HG02759 (cell line): ENCODE measurements around the gene FBXL16.
A peak's percentile ranks its signal among the peaks of the same experiment; 100 is the strongest.
"Not testable (repeated sequence)": the region's sequence is repeated elsewhere in the genome, so short reads cannot be mapped to it uniquely, and the experiment has no call there.

ENCODE experiments used
- ATAC-seq: cut with Tn5 transposase; IDR thresholded peaks from one replicate; pipeline ENCODE4 v1.9.1; 2021; ENCODE audit warnings: mild to moderate bottlenecking, moderate library complexity; ENCODE audit not compliant: unreplicated experiment

Gene FBXL16

GRCh38 chr16:705431-706188, at the start of gene FBXL16:
TSS of gene FBXL16 (minus strand) at chr16:705801. CDS start at chr16:697405, 8,396 bp downstream.
- ATAC-seq: no peak

- ATAC-seq: no peak
Measured at GRCh38 chr16:754656-755055, 49.1 kb upstream of the FBXL16 start.

- ATAC-seq: not testable (repeated sequence)
Measured at GRCh38 chr16:754121-754607, 48.6 kb upstream of the FBXL16 start.

GRCh38 chr16:752007-752312, 46.4 kb upstream of the FBXL16 start:
- ATAC-seq: no peak

- no peak for ATAC-seq
Measured at GRCh38 chr16:751152-752006, 45.8 kb upstream of the FBXL16 start.

- ATAC-seq: no peak
Measured at GRCh38 chr16:750485-750884, 44.9 kb upstream of the FBXL16 start.

- no peak for ATAC-seq
Measured at GRCh38 chr16:749010-749409, 43.4 kb upstream of the FBXL16 start.

GRCh38 chr16:747978-748746, 42.6 kb upstream of the FBXL16 start:
- no peak for ATAC-seq

GRCh38 chr16:746637-747036, 41.0 kb upstream of the FBXL16 start:
- no peak for ATAC-seq

GRCh38 chr16:745739-746138, 40.1 kb upstream of the FBXL16 start:
- no peak for ATAC-seq

- ATAC-seq: no peak
Measured at GRCh38 chr16:743794-744500, 38.3 kb upstream of the FBXL16 start.

GRCh38 chr16:742894-743293, 37.3 kb upstream of the FBXL16 start:
- not testable (repeated sequence) for ATAC-seq

GRCh38 chr16:741986-742629, 36.5 kb upstream of the FBXL16 start:
- ATAC-seq: no peak

- ATAC-seq: peak; percentile 77
Measured at GRCh38 chr16:740764-741505, 35.3 kb upstream of the FBXL16 start, which contains the start of gene CIAO3. TSS of gene CIAO3 (minus strand) at chr16:740997. CDS start at chr16:740985, 12 bp downstream.

- no peak for ATAC-seq
Measured at GRCh38 chr16:740459-740763, 34.8 kb upstream of the FBXL16 start.

GRCh38 chr16:739560-740458, 34.2 kb upstream of the FBXL16 start:
- peak; percentile 5 for ATAC-seq

GRCh38 chr16:736936-737481, 31.4 kb upstream of the FBXL16 start:
- ATAC-seq: no peak

GRCh38 chr16:735982-736453, 30.4 kb upstream of the FBXL16 start:
- ATAC-seq: no peak
